ENCODE results near the gene SLC25A27.
"Not testable (repeated sequence)": the region's sequence is repeated elsewhere in the genome, so short reads cannot be mapped to it uniquely, and the experiment has no call there.

The SLC25A27 gene, protein sequence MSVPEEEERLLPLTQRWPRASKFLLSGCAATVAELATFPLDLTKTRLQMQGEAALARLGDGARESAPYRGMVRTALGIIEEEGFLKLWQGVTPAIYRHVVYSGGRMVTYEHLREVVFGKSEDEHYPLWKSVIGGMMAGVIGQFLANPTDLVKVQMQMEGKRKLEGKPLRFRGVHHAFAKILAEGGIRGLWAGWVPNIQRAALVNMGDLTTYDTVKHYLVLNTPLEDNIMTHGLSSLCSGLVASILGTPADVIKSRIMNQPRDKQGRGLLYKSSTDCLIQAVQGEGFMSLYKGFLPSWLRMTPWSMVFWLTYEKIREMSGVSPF

DNA sequence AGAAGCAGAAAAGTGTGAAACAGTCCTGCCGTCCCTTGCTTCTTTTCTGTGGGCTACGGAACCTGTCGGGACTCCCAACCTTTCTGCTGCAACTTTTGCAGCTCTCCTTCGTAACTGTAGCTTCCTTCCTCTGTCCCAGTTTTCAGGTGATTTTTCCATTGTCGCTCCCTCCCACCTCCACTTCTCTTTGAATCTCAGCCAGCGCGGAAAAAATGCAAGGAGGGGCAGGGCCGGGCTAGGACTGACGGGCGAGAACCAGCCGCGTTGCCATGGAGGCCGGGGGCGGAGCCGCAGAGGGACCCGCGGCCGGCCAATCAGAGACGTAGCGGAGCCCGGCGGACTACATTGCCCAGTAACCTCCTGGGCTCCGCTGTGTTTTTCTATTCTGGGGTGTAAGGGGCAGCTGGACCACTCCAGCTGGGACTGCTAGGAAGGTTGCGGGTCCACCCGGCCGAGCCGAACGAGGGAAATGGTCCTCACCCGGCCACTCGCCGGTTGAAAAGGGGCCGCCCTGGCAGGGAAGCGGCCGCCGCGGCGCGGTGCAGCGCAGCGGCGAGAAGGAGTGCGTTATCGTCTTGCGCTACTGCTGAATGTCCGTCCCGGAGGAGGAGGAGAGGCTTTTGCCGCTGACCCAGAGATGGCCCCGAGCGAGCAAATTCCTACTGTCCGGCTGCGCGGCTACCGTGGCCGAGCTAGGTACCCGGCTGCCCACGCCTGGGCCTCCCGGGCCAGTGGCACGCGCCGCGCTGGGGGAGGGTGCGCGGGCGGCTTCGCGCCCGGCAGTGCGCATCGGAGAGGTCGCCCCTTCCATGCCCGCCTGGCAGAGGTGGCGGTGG lies at the start of gene SLC25A27, which contains the start of gene CYP39A1:
Gene SLC25A27, plus strand, starts transcription at position 373 of the 836 bp plus-strand sequence. Its CDS starts 218 bp downstream, at position 591.
Gene CYP39A1, minus strand, starts transcription at position 216 of the 836 bp plus-strand sequence. CDS start 236 bp downstream, outside the sequence.
- DNase-seq (ENCODE audit: low spot score): peak; percentile 62

DNA sequence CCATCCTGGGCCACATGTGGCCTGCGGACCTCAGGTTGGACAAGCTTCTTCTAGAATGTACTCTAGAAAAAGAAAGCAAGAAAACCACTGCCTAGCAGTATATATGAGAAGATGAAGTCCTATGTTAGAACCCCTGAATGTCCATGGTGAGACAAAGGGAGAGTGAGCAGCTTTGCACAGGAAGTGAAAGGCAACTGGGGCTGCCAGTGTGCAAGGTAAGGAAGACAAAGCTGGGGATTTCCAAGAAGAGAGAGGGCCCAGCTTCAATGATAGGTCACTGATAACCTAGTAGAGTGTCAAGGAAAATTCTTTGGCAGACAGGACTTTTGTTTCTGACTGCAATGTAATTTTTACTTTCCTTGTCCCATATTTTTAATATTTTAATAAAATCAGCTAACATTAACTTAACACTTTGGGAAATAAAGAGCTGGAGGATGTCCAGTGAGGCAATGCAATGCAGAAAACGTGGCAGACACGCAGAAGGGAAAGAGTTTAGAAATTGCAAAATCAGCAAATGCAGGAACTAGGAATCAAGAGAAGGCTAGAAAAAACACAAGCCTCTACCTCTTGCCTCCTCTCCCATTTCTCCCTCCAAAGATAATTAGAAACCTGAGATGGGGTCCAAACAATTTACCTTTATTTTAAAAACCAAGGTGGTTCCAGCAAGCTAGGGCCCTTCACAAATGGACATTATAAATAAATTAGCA lies 47.5 kb upstream of the SLC25A27 start:
- no peak for DNase-seq (ENCODE audit: low spot score)

DNA sequence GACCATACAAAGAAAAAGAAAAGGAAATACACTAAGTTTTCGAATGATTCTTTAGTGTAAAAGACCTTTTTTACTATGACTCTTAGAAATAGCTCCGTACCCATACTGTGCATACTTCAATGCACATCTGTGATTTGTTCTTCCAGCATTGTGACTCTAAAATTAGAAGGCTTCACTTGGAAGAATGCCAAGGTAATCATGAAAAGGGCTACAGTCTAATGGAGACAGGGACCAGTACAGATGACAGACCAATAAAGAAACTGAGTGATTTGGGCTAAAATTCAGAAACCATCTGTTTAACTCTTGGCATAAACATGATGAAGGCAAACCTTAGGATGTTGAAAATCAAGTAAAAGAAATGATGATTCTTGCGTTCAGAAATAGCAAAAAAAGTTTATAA lies 46.4 kb upstream of the SLC25A27 start:
- DNase-seq (ENCODE audit: low spot score): no peak

DNA sequence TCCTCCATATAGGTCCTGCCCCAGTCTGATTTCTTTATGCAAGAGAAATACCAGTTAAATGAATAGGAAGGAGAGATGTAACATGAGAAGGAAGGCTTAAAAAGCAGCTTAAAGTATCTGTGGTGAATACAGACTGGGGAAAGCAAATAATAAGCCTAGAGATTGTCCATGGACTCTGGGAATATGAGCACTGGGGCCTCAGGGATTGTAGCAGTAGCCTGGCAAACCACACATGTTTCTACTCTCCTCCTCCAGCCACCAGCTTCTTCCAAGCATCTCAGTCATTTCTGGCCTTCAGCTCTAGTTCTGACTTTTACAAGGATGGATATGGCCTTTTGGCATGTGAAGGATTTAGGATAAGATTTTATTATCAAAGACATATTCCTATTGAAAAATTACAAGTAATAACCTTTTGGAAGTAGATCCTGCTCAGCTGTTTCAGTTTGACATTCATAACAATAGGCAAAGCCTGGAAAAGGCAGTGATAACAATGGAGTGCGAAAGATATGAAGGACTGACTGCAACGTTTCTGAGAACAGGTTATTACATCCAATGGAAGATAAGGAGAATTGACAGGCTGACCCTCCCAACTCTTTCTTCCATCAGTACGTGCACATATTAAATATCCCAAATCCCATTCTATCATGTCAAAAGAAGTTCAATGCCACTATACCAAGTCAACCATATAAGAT lies 41.8 kb upstream of the SLC25A27 start:
- no peak for DNase-seq (ENCODE audit: low spot score)

DNA sequence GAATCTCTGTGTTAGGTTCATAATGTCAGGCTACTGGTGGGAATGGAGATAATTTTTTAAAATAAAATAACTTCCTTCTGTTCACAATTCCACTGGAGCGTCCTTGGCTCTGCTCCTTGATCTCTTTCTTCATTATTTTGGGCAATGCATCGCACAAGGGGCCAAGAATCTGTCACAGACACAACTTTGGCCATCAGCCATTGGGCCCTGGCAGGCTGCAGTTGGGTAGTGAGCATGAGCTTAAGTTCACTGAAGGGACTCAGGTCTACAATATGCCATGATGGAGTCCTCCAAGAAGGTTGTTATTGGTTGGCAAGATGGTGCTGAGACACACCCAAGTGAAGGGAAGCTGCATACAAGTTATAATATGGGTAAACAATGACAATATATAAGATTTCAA lies 40.1 kb upstream of the SLC25A27 start:
- no peak for DNase-seq (ENCODE audit: low spot score)

DNA sequence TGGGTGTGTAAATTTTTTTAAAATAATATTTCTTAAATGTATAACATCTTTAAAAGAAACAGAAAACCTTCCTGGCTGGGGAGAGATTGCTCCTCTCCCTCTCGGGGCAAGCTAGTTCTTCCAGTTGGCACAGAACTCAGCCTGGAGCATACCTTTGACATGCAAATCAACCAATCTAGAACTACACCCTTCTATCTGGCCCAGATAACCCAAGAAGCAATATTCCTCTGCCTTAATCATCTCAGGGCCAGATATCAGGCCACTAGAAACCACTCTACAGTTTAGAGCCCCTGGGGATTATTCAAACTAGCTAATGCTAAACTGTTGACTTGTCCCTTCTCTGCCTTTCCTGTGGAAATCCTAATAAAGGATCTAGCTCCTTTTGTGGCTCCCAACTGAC lies 34.0 kb upstream of the SLC25A27 start:
- DNase-seq (ENCODE audit: low spot score): no peak

DNA sequence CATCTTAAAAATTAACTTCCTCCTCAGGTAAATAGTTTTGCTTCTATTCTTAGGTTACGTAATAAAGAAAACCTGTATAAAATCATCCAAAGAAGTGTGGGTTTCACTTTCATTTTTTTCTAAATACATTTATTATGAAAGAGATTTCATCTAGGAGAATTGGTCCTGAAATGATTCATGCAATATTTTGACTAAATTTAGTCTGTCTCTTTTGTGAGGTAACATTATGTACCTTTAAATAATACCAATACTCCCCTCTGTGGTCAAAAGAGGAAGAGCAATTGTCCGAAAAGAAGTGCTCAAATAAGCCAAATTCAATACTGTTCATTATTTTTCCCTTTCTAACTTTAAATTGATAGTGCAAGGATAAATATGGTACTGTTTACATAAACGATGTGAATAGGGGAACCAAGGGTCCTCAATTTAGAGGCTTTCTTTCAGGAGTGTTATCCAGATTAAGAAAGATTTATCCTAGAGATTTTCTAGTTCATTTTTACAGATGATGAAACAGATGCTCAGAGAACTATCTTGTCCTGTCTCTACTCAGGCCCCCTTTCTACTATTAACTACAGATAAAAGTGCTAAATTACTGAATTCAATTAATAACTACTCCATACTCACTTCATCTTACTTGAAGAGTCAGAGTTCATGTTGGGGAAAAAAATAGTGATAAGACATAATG lies 26.4 kb upstream of the SLC25A27 start:
- DNase-seq (ENCODE audit: low spot score): peak; percentile 32

DNA sequence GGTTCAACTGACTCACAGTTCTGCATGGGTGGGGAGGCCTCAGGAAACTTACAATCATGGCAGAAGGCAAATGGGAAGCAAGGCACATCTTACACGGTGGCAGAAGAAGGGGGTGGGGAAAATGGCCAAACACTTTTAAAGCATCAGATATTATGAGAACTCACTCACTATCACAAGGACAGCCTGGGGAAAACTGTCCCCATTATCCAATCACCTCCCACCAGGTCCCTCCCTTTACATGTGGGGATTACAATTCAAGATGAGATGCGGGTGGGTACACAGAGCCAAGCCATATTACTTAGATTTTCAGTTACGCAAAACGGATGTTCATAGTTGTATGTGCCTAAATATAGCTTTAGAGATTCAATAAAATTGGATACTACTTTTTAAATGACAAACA lies 25.8 kb upstream of the SLC25A27 start:
- no peak for DNase-seq (ENCODE audit: low spot score)

DNA sequence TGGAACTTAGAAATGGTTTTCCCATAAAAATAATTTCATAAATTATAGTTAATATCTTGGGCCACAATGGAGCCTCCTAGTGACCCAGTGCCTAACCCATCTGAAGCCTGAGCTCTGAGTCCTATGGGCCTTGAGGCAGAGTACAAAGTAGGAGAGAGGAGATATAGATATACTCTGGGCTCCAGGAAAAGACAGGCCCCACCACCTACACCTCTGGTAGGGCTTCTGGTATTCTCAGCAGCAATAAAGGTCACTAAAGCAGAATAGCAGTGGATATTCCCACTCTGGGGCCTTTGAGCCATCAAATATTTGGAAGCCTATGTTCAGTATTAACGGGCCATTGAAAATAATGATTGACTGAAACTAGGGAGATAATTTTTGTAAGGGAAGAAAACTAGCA lies 24.3 kb upstream of the SLC25A27 start:
- no peak for DNase-seq (ENCODE audit: low spot score)

DNA sequence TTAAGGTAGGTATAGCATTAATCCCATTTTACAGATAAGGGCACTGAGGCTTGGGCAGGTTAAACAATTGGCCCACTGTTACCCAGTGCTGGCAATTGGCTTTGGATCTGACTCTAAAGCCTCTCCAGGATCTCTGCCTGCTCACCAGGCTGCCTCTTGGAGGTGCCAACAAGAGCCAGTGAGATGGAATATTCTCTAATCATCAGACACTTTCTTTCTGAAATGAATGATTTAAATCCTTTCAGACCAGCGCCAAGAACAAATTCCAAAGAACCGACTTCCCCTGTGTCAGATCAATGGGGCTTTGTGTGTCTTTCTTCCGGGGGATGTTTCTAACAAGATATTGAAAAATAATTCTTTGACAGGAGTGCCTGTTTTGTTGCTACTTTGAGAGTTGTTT lies 23.8 kb upstream of the SLC25A27 start:
- DNase-seq (ENCODE audit: low spot score): no peak

DNA sequence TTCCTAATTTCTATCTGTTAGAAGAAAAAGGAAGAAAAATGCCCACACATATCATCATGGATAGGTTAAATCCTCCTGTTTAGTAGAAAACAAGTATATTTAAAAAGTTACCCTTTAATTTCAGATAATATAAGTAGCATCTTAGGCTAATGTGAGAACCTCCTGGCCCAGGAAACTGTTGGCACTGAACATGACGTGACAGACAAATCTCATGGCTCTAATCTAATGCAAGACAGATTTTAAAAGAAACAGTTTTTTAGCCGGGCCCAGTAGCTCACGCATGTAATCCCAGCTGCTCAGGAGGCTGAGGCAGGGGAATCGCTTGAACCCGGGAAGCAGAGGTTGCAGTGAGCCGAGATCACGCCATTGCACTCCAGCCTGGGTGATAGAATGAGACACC lies 23.1 kb upstream of the SLC25A27 start:
- no peak for DNase-seq (ENCODE audit: low spot score)

DNA sequence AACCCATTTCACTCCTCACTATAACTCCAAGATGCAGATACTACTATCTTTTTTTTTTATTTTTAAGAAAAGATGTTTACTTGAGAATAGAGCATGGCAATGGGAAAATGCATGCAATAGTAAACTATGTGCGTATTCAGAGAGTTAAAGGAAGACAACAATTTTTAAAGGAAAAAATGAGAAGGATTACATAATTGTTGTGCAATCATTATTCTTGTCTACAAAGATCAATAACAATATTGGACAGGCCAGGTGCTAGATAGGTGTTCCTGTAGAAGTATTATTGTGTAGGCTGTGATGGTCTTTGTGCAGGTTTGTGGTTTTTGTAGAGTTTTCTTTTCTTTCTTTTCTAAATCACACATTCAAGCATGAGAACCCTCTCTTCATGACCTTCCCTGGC lies 20.7 kb upstream of the SLC25A27 start:
- DNase-seq (ENCODE audit: low spot score): no peak

DNA sequence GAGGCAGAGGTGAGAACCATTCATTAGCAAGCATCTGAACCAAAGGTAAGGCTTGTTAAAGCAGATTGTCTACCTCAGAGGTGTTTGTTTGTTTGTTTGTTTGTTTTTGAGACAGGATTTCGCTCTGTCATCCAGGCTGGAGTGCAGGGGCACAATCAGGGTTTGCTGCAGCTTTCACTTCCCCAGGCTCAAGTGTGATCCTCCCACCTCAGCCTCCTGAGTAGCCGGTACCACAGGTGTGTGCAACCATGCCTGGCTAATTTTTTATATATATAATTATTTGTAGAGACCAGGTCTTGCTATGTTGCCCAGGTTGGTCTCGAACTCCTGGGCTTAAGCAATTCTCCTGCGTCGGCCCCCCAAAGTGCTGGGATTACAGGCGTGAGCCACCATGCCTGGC lies 17.3 kb upstream of the SLC25A27 start:
- DNase-seq (ENCODE audit: low spot score): no peak

DNA sequence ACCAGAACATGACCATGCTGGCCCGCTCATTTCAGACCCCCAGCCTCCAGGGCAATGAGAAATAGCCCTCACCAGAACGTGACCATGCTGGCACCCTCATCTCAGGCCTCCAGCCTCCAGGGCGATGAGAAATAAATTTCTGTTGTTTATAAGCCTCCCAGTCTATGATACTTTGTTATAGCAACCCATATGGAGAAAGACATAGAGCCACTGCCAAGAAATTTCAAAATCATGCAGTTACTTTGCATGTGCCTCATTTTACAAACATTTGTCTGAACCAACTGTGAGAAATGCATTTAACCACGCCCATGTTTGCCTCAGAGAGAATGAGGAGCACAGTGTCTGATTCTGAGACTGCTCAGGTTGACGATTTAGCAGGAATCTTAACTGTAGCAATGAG lies 15.6 kb upstream of the SLC25A27 start:
- no peak for DNase-seq (ENCODE audit: low spot score)

DNA sequence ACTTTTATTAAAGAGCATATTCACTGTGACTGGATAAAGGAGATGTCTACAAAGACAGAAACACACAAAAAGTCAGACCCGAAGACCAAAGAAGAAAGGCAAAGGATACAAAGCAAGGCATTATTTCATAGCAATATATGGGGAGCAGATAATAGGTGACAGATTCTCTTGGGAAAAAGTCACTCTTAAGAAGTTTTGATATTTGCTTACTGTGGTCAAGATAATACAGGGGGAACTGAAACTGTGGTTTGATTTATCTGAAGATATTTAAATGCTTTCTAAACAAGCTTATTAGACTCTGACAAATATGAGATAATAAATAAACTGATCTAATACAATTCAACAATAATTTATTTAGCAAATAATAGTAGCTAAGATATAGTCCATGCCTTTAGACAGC lies 14.8 kb upstream of the SLC25A27 start:
- no peak for DNase-seq (ENCODE audit: low spot score)

DNA sequence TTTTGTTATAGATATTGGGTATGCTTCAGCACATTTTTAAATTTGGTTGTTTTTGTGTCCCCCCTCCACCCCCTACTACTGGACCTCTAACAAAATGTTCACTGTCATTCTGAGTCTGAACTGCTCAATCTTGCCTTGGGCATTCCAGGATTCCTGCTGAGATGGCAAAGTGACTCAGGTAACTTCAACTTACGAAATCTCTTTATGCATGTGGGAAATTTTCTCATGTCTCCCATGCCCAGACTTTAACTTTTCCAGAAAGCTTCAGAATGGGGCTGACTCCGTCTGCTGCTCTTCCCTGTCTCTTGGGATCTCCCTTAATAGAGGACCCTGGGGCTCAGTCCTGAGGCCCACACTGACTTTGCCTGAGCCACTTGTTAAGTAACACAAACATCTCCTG lies 14.1 kb upstream of the SLC25A27 start:
- no peak for DNase-seq (ENCODE audit: low spot score)

DNA sequence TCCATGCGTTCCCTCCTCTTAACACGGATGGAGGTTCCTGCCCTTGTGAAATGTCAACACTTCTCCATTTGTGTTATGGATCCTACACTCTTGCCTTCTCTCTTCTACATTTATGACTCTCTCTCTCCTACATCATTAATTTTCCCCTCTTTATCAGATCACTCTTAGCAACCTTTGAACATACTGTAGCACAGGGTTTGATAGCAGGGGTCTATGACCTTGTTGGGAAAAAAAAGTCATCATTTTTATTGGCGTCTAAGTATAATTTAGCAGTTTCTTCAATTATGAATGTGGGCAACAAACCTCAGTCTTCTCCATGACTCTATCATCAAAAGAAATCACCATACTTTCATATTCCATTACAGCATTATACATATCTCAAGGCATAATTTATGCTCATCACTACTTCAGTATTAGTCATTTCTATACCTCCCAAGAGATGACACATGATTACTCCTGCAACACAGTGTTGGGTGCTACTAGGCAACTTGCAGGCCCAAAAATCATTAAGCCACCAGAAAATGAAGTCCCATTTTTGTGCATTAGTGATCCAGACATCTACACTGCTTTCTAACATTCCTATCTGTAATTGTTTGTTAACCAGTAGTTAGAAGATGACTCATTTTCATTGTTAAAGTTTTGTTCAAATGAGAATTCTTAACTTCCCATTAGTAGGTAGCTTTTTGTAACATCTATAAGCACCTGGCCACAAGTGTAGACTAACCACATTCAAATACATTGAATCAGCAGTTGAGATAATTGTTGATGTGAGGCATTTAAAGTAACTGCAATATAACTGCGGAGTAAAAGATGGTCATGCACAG lies 9.6 kb upstream of the SLC25A27 start:
- no peak for DNase-seq (ENCODE audit: low spot score)

DNA sequence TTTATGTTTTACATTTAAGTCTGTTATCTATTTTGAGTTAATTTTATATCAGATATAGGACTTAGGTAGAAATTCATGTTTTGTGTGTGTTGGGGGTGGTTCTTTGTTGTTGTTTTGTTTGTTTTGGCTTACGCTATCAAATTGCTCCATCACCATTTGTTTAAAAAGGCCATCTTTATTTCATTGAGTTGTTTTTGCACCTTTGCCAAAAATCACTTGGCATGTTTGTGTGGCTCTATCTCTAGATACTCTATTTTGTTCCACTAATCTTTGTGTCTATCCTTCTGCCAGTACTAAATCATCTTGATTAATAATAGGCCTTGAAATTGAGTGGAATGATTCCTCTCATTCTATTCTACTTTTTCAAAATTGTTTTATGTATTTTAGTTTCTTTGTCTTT lies 7.5 kb upstream of the SLC25A27 start:
- no peak for DNase-seq (ENCODE audit: low spot score)

DNA sequence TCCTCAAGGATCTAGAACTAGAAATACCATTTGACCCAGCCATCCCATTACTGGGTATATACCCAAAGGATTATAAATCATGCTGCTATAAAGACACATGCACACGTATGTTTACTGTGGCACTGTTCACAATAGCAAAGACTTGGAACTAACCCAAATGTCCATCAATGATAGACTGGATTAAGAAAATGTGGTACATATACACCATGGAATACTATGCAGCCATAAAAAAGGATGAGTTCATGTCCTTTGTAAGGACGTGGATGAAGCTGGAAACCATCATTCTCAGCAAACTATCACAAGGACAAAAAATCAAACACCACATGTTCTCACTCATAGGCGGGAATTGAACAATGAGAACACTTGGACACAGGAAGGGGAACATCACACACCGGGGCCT lies 4.7 kb upstream of the SLC25A27 start:
- DNase-seq (ENCODE audit: low spot score): not testable (repeated sequence)

DNA sequence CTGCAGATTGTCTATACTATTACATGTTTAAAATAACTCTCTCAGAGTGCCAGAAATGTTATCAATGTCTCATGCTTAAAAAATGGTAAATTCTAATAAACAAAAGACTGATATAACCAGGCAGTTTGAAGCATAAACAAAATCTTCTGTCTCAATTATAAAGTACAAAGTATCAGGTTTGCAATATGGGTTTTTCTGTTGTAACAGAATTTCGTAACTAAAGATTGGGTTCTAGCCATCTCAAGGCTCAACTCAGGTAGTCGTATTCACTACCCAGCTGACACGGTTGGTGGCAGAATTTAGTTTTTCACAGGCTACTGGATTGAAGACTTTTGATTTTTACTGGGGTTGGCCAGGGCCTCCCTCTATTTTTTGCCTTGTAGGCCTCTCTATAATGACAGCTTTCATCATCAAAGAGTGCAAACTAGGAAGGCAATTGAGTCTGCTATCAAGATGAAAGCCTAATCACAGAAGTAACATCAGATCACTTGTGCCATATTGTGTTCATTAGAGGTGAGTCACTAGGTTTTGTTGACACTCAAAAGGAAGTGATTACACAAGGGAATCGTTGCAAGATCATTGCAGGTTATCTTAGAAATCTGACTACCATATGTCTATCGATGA lies 3.8 kb upstream of the SLC25A27 start:
- no peak for DNase-seq (ENCODE audit: low spot score)
